Ishikawa (cell line): ENCODE results near the gene SPHK2.

ENCODE experiments used
- CEBPB ChIP-seq: IDR thresholded peaks from 2 replicates; pipeline ENCODE4 v1.6.1; 2012
- EGR1 ChIP-seq: IDR thresholded peaks from 2 replicates; pipeline ENCODE4 v1.6.1; 2012
- EP300 ChIP-seq: IDR thresholded peaks from 2 replicates; pipeline ENCODE4 v1.6.1; 2012; ENCODE audit warnings: borderline replicate concordance
- FOXM1 ChIP-seq: IDR thresholded peaks from 2 replicates; pipeline ENCODE4 v1.6.1; 2012; ENCODE audit warnings: low read depth, borderline replicate concordance
- MAX ChIP-seq: IDR thresholded peaks from 2 replicates; pipeline ENCODE4 v1.6.1; 2012
- NFIC ChIP-seq: IDR thresholded peaks from 2 replicates; pipeline ENCODE4 v1.6.1; 2012
- RAD21 ChIP-seq: IDR thresholded peaks from 2 replicates; pipeline ENCODE4 v1.6.1; 2012; ENCODE audit warnings: low read depth
- REST ChIP-seq: IDR thresholded peaks from 2 replicates; pipeline ENCODE4 v1.6.1; 2012; ENCODE audit warnings: low read depth, mild to moderate bottlenecking
- TAF1 ChIP-seq: IDR thresholded peaks from 2 replicates; pipeline ENCODE4 v1.6.1; 2012; ENCODE audit warnings: low read depth, mild to moderate bottlenecking
- TCF12 ChIP-seq: IDR thresholded peaks from 2 replicates; pipeline ENCODE4 v1.6.1; 2012; ENCODE audit warnings: low read depth
- TEAD4 ChIP-seq: IDR thresholded peaks from 2 replicates; pipeline ENCODE4 v1.6.1; 2012
- USF1 ChIP-seq: IDR thresholded peaks from 2 replicates; pipeline ENCODE4 v1.6.1; 2012
- YY1 ChIP-seq: IDR thresholded peaks from 2 replicates; pipeline ENCODE4 v1.6.1; 2012; ENCODE audit warnings: low read depth
- ZBTB7A ChIP-seq: IDR thresholded peaks from 2 replicates; pipeline ENCODE4 v1.6.1; 2012; ENCODE audit warnings: low read depth

SPHK2 gene

GRCh38 chr19:48634424-48635262 is 15.3 kb downstream of the SPHK2 start:
- peak; percentile 15; the same call in 1 of the 2 replicates for TF ChIP-seq EGR1
- peak; percentile 90 for TF ChIP-seq TEAD4
- peak; percentile 97 for TF ChIP-seq USF1
- peak; percentile 38; the same call in 1 of the 2 replicates for TF ChIP-seq EP300
- TF ChIP-seq MAX: peak; percentile 97
- 0 out of 2 replicates have a peak, but pooled peaks have one; percentile 21 for TF ChIP-seq TAF1
- no peak for TF ChIP-seq REST
- TF ChIP-seq RAD21: no peak
- peak; percentile 68 for TF ChIP-seq TCF12

- peak; percentile 66; the same call in 1 of the 2 replicates for TF ChIP-seq EGR1
- TF ChIP-seq MAX: peak; percentile 46; the same call in 1 of the 2 replicates
- no peak for TF ChIP-seq CEBPB
- peak; percentile 72; the same call in 1 of the 2 replicates for TF ChIP-seq ZBTB7A
These were observed 16.1 kb downstream of the SPHK2 start for GRCh38 chr19:48635263-48635965.

GRCh38 chr19:48635966-48636858 is 16.9 kb downstream of the SPHK2 start:
- TF ChIP-seq EP300: no peak
- no peak for TF ChIP-seq TAF1
- no peak for TF ChIP-seq FOXM1
- TF ChIP-seq RAD21: no peak
- peak; percentile 41; the same call in 1 of the 2 replicates for TF ChIP-seq ZBTB7A
- TF ChIP-seq CEBPB: no peak

GRCh38 chr19:48636859-48637448 is 17.6 kb downstream of the SPHK2 start, which contains the start of gene DBP:
Gene DBP (minus strand): TSS chr19:48637379. CDS start chr19:48636994, 385 bp downstream.
- TF ChIP-seq ZBTB7A (peak; percentile 22), EGR1 (no peak), RAD21 (no peak; the same call in 1 of the 2 replicates), CEBPB (peak; percentile 66; the same call in 1 of the 2 replicates)

GRCh38 chr19:48637449-48637947 is 18.2 kb downstream of the SPHK2 start:
- TF ChIP-seq USF1: peak; percentile 84
- peak; percentile 83 for TF ChIP-seq FOXM1
- TF ChIP-seq REST: no peak
- peak; percentile 53 for TF ChIP-seq ZBTB7A
- TF ChIP-seq TAF1: 0 out of 2 replicates have a peak, but pooled peaks have one; percentile 16
- 0 out of 2 replicates have a peak, but pooled peaks have one; percentile 22 for TF ChIP-seq NFIC
- TF ChIP-seq MAX: peak; percentile 100
- TF ChIP-seq TEAD4: no peak
- no peak for TF ChIP-seq CEBPB
- TF ChIP-seq TCF12: peak; percentile 53
- no peak for TF ChIP-seq EP300
- no peak for TF ChIP-seq YY1
